HG03045 (cell line): ENCODE measurements around the gene NDUFV2.
"Not testable (repeated sequence)": the region's sequence is repeated elsewhere in the genome, so short reads cannot be mapped to it uniquely, and the experiment has no call there.

Experiments
- ATAC-seq: cut with Tn5 transposase; IDR thresholded peaks from one replicate; pipeline ENCODE4 v1.9.1; 2021; ENCODE audit warnings: mild to moderate bottlenecking, moderate library complexity; ENCODE audit not compliant: unreplicated experiment

NDUFV2 gene

GRCh38 chr18:9148203-9148552 lies 45.7 kb downstream of the NDUFV2 start:
- ATAC-seq: no peak

DNA sequence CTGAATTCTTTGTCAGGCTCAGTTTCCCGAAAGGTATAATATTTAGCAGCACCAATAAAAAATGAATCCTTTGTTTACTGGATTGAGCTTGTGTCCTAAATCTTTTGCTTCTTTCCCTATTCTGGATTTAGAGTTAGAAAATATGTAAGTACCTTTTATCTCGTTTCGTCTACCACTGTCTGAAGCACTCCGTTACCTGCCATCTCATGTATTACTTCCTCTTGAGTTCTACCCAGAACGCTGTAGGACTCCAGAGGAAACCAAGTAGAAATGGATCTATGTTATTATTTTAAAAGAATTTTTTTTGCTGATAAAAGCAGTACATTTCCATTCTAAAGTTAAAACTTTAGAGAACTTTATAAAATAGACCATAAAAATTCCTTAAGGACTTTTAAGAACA lies 47.6 kb downstream of the NDUFV2 start:
- no peak for ATAC-seq

DNA sequence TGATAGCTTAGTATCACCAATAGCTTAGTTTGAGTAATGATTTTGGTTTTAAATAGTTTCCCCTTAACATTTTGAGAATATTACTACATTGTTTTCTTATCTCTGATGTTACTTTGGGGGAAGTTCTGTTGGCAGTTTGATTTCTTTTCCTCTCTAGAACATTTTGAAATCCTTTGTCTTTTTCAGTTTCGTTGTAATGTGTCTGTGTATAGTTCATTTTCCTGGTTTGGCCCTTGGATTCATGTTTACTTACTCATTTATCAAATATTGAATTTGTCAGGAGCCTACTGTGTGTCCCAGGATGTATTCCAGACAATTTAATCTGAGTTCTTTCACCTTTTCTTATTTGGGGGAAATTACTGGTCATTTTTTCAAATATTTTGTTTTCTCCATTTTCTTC lies 50.8 kb downstream of the NDUFV2 start:
- no peak for ATAC-seq

- ATAC-seq: no peak
Measured at GRCh38 chr18:9156604-9157249, 54.2 kb downstream of the NDUFV2 start.

DNA sequence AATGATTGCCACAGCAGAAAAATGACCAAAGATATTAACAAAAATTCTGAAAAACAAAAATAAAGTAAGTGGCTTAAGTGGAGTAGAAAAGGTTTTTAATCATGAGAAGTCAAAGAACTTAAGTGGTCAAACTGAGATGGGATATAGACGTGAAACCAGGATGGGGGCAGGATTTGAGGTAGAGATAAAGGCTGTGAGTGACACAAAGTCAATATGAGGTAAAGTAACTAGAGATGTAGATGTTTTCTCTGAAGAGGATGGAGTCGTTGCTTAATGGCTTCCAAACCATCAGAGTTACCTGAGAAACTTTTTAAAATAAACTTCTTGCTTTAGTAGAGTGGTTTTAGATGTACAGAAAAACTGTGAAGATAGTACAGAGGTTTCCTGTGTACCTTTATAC lies 55.3 kb downstream of the NDUFV2 start:
- ATAC-seq: no peak

- ATAC-seq: no peak
Measured at GRCh38 chr18:9160014-9160413, 57.5 kb downstream of the NDUFV2 start.

GRCh38 chr18:9162663-9163062 lies 60.2 kb downstream of the NDUFV2 start:
- ATAC-seq: not testable (repeated sequence)

GRCh38 chr18:9164149-9164548 lies 61.6 kb downstream of the NDUFV2 start:
- not testable (repeated sequence) for ATAC-seq

GRCh38 chr18:9165883-9166282 lies 63.4 kb downstream of the NDUFV2 start:
- ATAC-seq: not testable (repeated sequence)

- not testable (repeated sequence) for ATAC-seq
Measured at GRCh38 chr18:9169515-9169914, 67.0 kb downstream of the NDUFV2 start.

- not testable (repeated sequence) for ATAC-seq
Measured at GRCh38 chr18:9171919-9172318, 69.4 kb downstream of the NDUFV2 start.

- no peak for ATAC-seq
Measured at GRCh38 chr18:9172506-9173127, 70.1 kb downstream of the NDUFV2 start.

- ATAC-seq: no peak
Measured at GRCh38 chr18:9173770-9174233, 71.3 kb downstream of the NDUFV2 start.

GRCh38 chr18:9174302-9174701 lies 71.8 kb downstream of the NDUFV2 start:
- ATAC-seq: no peak

GRCh38 chr18:9175115-9175514 lies 72.6 kb downstream of the NDUFV2 start:
- ATAC-seq: no peak

- no peak for ATAC-seq
Measured at GRCh38 chr18:9177031-9177430, 74.5 kb downstream of the NDUFV2 start.

GRCh38 chr18:9177466-9177865 lies 75.0 kb downstream of the NDUFV2 start:
- ATAC-seq: no peak

GRCh38 chr18:9178557-9178956 lies 76.1 kb downstream of the NDUFV2 start:
- ATAC-seq: no peak

DNA sequence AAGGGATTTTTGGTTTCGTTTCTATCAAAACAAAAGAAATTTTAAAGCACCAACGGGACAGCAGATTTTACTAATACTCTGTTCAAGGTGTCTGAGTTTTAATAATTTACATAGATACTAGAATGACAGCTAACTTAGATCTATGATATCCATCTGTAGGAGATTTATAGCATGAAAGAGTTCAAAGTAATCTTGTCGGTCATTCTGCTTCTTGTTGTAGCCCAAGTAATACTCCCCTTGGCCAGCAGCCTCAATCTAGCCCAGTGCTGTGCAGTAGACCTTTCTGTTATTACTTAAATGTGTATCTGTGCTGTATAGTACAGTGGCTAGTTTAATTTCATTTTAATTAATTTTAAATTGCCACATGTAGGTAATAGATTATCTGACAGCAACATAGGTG lies 78.8 kb downstream of the NDUFV2 start:
- ATAC-seq: no peak

DNA sequence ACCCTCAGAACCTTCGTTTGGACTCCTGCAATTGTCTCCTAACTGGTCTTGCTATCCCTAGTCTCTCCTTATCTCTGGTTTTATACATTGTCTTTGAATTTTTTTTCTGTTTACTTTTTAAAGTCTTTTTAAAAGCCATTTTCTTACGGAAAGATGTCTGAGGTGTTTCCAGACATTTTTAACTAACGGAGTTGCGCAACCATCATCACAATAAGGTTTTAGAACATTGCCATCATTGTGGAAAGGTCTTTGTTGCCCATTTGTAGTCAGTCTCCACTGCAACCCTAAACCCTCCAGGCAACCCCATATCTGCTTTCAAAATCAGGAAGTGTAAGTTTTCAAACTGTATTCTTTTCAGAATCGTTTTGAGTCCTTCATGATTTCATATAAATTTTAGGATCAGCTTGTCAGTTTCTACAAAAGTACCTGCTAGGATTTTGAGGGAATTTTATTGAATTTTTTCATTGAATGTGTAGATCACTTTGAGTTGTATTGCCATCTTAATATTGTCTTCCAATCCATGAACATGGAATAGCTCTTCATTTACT lies 80.4 kb downstream of the NDUFV2 start:
- no peak for ATAC-seq
